Adrenal gland (tissue), 5 donors: Measurements from ENCODE around the gene NDUFV3.

Experiments used
- CTCF ChIP-seq, 6 experiments: fragments of 450-650 bp in 4 of 6; fragments of 200-600 bp in 2 of 6; sonication (generic) in 1 of 6; IDR thresholded peaks; 1 replicate in 5 of 6; 2 replicates in 1 of 6; pipeline versions ENCODE4 v1.5.1 to v1.8.0; 2016 to 2021; ENCODE audit warnings: antibody characterized with exemption in 6 of 6, mild to moderate bottlenecking in 2 of 6, moderate library complexity in 1 of 6
- POLR2A ChIP-seq, 2 donors: fragments of 450-650 bp; IDR thresholded peaks; one replicate each; pipeline ENCODE4 v1.6.1; 2017; ENCODE audit warnings: antibody characterized with exemption in 2 of 2, mild to moderate bottlenecking in 2 of 2, moderate library complexity in 1 of 2
- donor health status: DM: no; HTN: no; CAD: no.

- no peak for TF ChIP-seq CTCF (IDR thresholded peaks at IDR 0.05)
- TF ChIP-seq POLR2A (IDR thresholded peaks at IDR 0.05), result peak in 1 of 2 donors; percentile 56
Observed at GRCh38 chr21:42844411-42845113, 48.5 kb upstream of the NDUFV3 start.
